IMR-90 (cell line): ENCODE measurements around the gene KIF1B.

ENCODE experiments used
- BHLHE40 ChIP-seq: fragments of 150-350 bp; IDR thresholded peaks from 2 replicates; pipeline ENCODE4 v1.6.1; 2016; ENCODE audit warnings: mild to moderate bottlenecking, low read depth, low read length
- CEBPB ChIP-seq: IDR thresholded peaks from 2 replicates; pipeline ENCODE4 v1.6.1; 2012; ENCODE audit warnings: low read depth, low read length, improper control_type of control experiment
- CTCF ChIP-seq: conservative IDR thresholded peaks from 2 replicates; pipeline ENCODE4 v1.5.1; 2012; ENCODE audit warnings: mild to moderate bottlenecking, low read depth, low read length, improper control_type of control experiment
- FOS ChIP-seq: fragments of 150-350 bp; IDR thresholded peaks from 2 replicates; pipeline ENCODE4 v1.6.1; 2016; ENCODE audit warnings: low read depth, low read length
- MAFK ChIP-seq: IDR thresholded peaks from 2 replicates; pipeline ENCODE4 v1.6.1; 2012; ENCODE audit warnings: low read depth, low read length, improper control_type of control experiment
- MXI1 ChIP-seq: IDR thresholded peaks from 2 replicates; pipeline ENCODE4 v1.6.1; 2012; ENCODE audit warnings: low read depth, mild to moderate bottlenecking, low read length, moderate library complexity, borderline replicate concordance
- NFE2L2 ChIP-seq: fragments of 150-350 bp; IDR thresholded peaks from 2 replicates; pipeline ENCODE4 v1.6.1; 2016; ENCODE audit warnings: low read depth, mild to moderate bottlenecking, low read length
- POLR2A ChIP-seq: IDR thresholded peaks from 2 replicates; pipeline ENCODE4 v1.6.1; 2012; ENCODE audit warnings: mild to moderate bottlenecking, low read depth, low read length
- RAD21 ChIP-seq: IDR thresholded peaks from 2 replicates; pipeline ENCODE4 v1.6.1; 2012; ENCODE audit warnings: low read length, improper control_type of control experiment
- RFX5 ChIP-seq: IDR thresholded peaks from 2 replicates; pipeline ENCODE4 v1.8.0; 2012; ENCODE audit warnings: low read depth, mild to moderate bottlenecking, low read length, moderate library complexity
- SMC3 ChIP-seq: fragments of 150-350 bp; IDR thresholded peaks from 2 replicates; pipeline ENCODE4 v1.6.1; 2016; ENCODE audit warnings: low read depth, mild to moderate bottlenecking, antibody characterized with exemption, low read length, moderate library complexity
- USF2 ChIP-seq: fragments of 150-350 bp; IDR thresholded peaks from 2 replicates; pipeline ENCODE4 v1.6.1; 2017; ENCODE audit warnings: mild to moderate bottlenecking, antibody characterized with exemption, low read length, low read depth

GRCh38 chr1:10306435-10306834 lies 96.1 kb downstream of the KIF1B start:
- TF ChIP-seq POLR2A = no peak
- TF ChIP-seq CTCF = no peak
- no peak for TF ChIP-seq SMC3
- TF ChIP-seq USF2 = no peak
- TF ChIP-seq RAD21 = no peak
- TF ChIP-seq CEBPB = no peak
- TF ChIP-seq MXI1 = no peak
- no peak for TF ChIP-seq NFE2L2
- TF ChIP-seq MAFK = no peak
- no peak for TF ChIP-seq FOS
- no peak for TF ChIP-seq BHLHE40
- no peak for TF ChIP-seq RFX5
